IMR-90 (cell line): ENCODE measurements around the gene CT47C1.

ENCODE experiments used
- BHLHE40 ChIP-seq: fragments of 150-350 bp; IDR thresholded peaks from 2 replicates; pipeline ENCODE4 v1.6.1; 2016; ENCODE audit warnings: mild to moderate bottlenecking, low read depth, low read length
- CEBPB ChIP-seq: IDR thresholded peaks from 2 replicates; pipeline ENCODE4 v1.6.1; 2012; ENCODE audit warnings: low read depth, low read length, improper control_type of control experiment
- CHD1 ChIP-seq: IDR thresholded peaks from 2 replicates; pipeline ENCODE4 v1.6.1; 2012; ENCODE audit warnings: low read depth, low read length, improper control_type of control experiment
- FOS ChIP-seq: fragments of 150-350 bp; IDR thresholded peaks from 2 replicates; pipeline ENCODE4 v1.6.1; 2016; ENCODE audit warnings: low read depth, low read length
- MAZ ChIP-seq: IDR thresholded peaks from 2 replicates; pipeline ENCODE4 v1.6.1; 2012; ENCODE audit warnings: low read depth, mild to moderate bottlenecking, low read length, improper control_type of control experiment, moderate library complexity, borderline replicate concordance
- NFE2L2 ChIP-seq: fragments of 150-350 bp; IDR thresholded peaks from 2 replicates; pipeline ENCODE4 v1.6.1; 2016; ENCODE audit warnings: low read depth, mild to moderate bottlenecking, low read length
- POLR2A ChIP-seq: IDR thresholded peaks from 2 replicates; pipeline ENCODE4 v1.6.1; 2012; ENCODE audit warnings: mild to moderate bottlenecking, low read depth, low read length
- RAD21 ChIP-seq: IDR thresholded peaks from 2 replicates; pipeline ENCODE4 v1.6.1; 2012; ENCODE audit warnings: low read length, improper control_type of control experiment
- RCOR1 ChIP-seq: IDR thresholded peaks from 2 replicates; pipeline ENCODE4 v1.6.1; 2012; ENCODE audit warnings: mild to moderate bottlenecking, low read length, improper control_type of control experiment; ENCODE audit not compliant: insufficient replicate concordance
- RFX5 ChIP-seq: IDR thresholded peaks from 2 replicates; pipeline ENCODE4 v1.8.0; 2012; ENCODE audit warnings: low read depth, mild to moderate bottlenecking, low read length, moderate library complexity
- SMC3 ChIP-seq: fragments of 150-350 bp; IDR thresholded peaks from 2 replicates; pipeline ENCODE4 v1.6.1; 2016; ENCODE audit warnings: low read depth, mild to moderate bottlenecking, antibody characterized with exemption, low read length, moderate library complexity
- TF ChIP-seq, protein P1 (sequence below): conservative IDR thresholded peaks from 2 replicates; pipeline ENCODE4 v1.5.1; 2012; ENCODE audit warnings: mild to moderate bottlenecking, low read depth, low read length, improper control_type of control experiment
- TF ChIP-seq, protein P2 (sequence below): fragments of 150-350 bp; IDR thresholded peaks from 2 replicates; pipeline ENCODE4 v1.6.1; 2016; ENCODE audit warnings: low read depth, mild to moderate bottlenecking, low read length, moderate library complexity, borderline replicate concordance
- TF ChIP-seq, protein P3 (sequence below): fragments of 150-350 bp; IDR thresholded peaks from 2 replicates; pipeline ENCODE4 v1.6.1; 2017; ENCODE audit warnings: mild to moderate bottlenecking, antibody characterized with exemption, low read length, low read depth

DNA sequence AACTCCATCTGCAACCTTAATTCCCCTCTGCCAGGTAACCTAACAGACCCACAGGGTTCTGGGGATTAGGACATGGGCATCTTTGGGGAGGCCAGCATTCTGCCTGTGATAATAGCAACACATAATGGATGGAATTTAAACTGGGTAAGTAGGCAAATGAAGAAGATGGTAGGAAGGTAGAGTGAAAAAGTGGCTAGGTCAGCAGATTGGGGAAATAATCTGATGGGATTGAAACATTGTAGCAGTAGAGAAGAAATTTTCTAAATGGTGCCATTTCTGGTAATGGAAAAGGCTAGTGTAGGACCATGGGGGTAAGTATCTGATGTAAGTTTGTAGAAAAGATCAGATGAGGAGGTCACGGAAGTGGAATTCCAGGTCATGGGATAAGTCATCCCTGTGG is 3.0 kb upstream of the CT47C1 start:
- TF ChIP-seq, protein P1, sequence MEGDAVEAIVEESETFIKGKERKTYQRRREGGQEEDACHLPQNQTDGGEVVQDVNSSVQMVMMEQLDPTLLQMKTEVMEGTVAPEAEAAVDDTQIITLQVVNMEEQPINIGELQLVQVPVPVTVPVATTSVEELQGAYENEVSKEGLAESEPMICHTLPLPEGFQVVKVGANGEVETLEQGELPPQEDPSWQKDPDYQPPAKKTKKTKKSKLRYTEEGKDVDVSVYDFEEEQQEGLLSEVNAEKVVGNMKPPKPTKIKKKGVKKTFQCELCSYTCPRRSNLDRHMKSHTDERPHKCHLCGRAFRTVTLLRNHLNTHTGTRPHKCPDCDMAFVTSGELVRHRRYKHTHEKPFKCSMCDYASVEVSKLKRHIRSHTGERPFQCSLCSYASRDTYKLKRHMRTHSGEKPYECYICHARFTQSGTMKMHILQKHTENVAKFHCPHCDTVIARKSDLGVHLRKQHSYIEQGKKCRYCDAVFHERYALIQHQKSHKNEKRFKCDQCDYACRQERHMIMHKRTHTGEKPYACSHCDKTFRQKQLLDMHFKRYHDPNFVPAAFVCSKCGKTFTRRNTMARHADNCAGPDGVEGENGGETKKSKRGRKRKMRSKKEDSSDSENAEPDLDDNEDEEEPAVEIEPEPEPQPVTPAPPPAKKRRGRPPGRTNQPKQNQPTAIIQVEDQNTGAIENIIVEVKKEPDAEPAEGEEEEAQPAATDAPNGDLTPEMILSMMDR = no peak
- TF ChIP-seq RFX5 (no peak), RAD21 (no peak), POLR2A (no peak), NFE2L2 (no peak), BHLHE40 (no peak), MAZ (no peak), CEBPB (no peak), SMC3 (no peak), FOS (no peak), CHD1 (no peak), RCOR1 (no peak)
- TF ChIP-seq, protein P2, sequence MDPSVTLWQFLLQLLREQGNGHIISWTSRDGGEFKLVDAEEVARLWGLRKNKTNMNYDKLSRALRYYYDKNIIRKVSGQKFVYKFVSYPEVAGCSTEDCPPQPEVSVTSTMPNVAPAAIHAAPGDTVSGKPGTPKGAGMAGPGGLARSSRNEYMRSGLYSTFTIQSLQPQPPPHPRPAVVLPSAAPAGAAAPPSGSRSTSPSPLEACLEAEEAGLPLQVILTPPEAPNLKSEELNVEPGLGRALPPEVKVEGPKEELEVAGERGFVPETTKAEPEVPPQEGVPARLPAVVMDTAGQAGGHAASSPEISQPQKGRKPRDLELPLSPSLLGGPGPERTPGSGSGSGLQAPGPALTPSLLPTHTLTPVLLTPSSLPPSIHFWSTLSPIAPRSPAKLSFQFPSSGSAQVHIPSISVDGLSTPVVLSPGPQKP = no peak
- TF ChIP-seq, protein P3, sequence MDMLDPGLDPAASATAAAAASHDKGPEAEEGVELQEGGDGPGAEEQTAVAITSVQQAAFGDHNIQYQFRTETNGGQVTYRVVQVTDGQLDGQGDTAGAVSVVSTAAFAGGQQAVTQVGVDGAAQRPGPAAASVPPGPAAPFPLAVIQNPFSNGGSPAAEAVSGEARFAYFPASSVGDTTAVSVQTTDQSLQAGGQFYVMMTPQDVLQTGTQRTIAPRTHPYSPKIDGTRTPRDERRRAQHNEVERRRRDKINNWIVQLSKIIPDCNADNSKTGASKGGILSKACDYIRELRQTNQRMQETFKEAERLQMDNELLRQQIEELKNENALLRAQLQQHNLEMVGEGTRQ = no peak
